CD14-positive monocyte (primary cell): ENCODE measurements around the gene DESI2. TPM values are rescaled to one million over a fixed set of nuclear protein-coding genes. Genes with fewer than 3 reads are reported as not detected.
A peak's percentile ranks its signal among the peaks of the same experiment; 100 is the strongest.

Source experiments
- DNase-seq, 3 donors: peaks; one replicate each; pipeline ENCODE4 v3.0.0-alpha.2; 2011 to 2022
- H2AFZ ChIP-seq: 2 replicates; pipeline ENCODE4 v1.6.0; 2012; ENCODE audit warnings: mild to moderate bottlenecking, low read depth, low read length, inconsistent platforms; ENCODE audit not compliant: insufficient read depth, poor library complexity, severe bottlenecking
- H3K27ac ChIP-seq, 2 donors: 1 replicate in 1 of 2; 2 replicates in 1 of 2; pipeline ENCODE4 v1.5.1; 2012 to 2013; ENCODE audit warnings: low read length in 2 of 2, control low read depth in 1 of 2, inconsistent platforms in 1 of 2, low read depth in 1 of 2, mild to moderate bottlenecking in 1 of 2
- H3K27me3 ChIP-seq, 2 donors: one replicate each; pipeline versions ENCODE4 v1.6.0 to v1.6.1; 2011 to 2013; ENCODE audit warnings: low read length in 2 of 2; ENCODE audit not compliant: control insufficient read depth in 2 of 2, insufficient read depth in 2 of 2
- H3K36me3 ChIP-seq, 2 donors: replicated peaks in 1 of 2; 1 replicate in 1 of 2; 2 replicates in 1 of 2; pipeline versions ENCODE4 v1.5.1 to v1.6.1; 2012 to 2013; ENCODE audit warnings: low read length in 2 of 2, control low read depth in 1 of 2, inconsistent platforms in 1 of 2, mild to moderate bottlenecking in 1 of 2; ENCODE audit not compliant: insufficient read depth in 2 of 2, control insufficient read depth in 1 of 2
- H3K4me1 ChIP-seq, 2 donors: 1 replicate in 1 of 2; 2 replicates in 1 of 2; pipeline versions ENCODE4 v1.5.1 to v1.6.1; 2012 to 2013; ENCODE audit warnings: low read length in 2 of 2, control low read depth in 1 of 2, inconsistent platforms in 1 of 2, mild to moderate bottlenecking in 1 of 2, moderate library complexity in 1 of 2; ENCODE audit not compliant: insufficient read depth in 2 of 2, control insufficient read depth in 1 of 2
- H3K4me2 ChIP-seq: replicated peaks from 2 replicates; pipeline ENCODE3; 2012; ENCODE audit warnings: low read length, moderate library complexity, mild to moderate bottlenecking; ENCODE audit not compliant: poor library complexity, severe bottlenecking; ENCODE audit errors: extremely low read depth
- H3K4me3 ChIP-seq, 3 experiments: fragments of 200-600 bp in 1 of 3; sonication (generic) in 1 of 3; replicated peaks in 1 of 3; 1 replicate in 2 of 3; 2 replicates in 1 of 3; pipeline ENCODE4 v1.5.1; 2011 to 2013; ENCODE audit warnings: low read length in 3 of 3, mild to moderate bottlenecking in 3 of 3, control low read depth in 2 of 3, low read depth in 2 of 3, inconsistent platforms in 1 of 3, moderate library complexity in 1 of 3
- H3K79me2 ChIP-seq: 2 replicates; pipeline ENCODE4 v1.6.0; 2012; ENCODE audit warnings: mild to moderate bottlenecking, control low read depth, inconsistent platforms, low read length, moderate library complexity; ENCODE audit not compliant: insufficient read depth
- H3K9ac ChIP-seq: 2 replicates; pipeline ENCODE4 v1.6.0; 2017; ENCODE audit warnings: low read length, mild to moderate bottlenecking; ENCODE audit not compliant: insufficient read depth, poor library complexity, severe bottlenecking
- H3K9me3 ChIP-seq, 2 donors: replicated peaks in 1 of 2; 1 replicate in 1 of 2; 2 replicates in 1 of 2; pipeline versions ENCODE4 v1.5.1 to v1.6.1; 2012 to 2013; ENCODE audit warnings: low read length in 2 of 2, control low read depth in 1 of 2; ENCODE audit not compliant: control insufficient read depth in 1 of 2, insufficient read depth in 1 of 2
- H4K20me1 ChIP-seq: 2 replicates; pipeline ENCODE4 v1.6.0; 2012; ENCODE audit warnings: mild to moderate bottlenecking, low read length, control low read depth, moderate library complexity; ENCODE audit not compliant: insufficient read depth
- H3K27ac Mint-ChIP-seq, 7 donors: one replicate each; pipeline ENCODE4 v1.8.0; 2020; ENCODE audit warnings: mild to moderate bottlenecking in 7 of 7, mixed read lengths in 7 of 7, moderate library complexity in 6 of 7, inconsistent platforms in 2 of 7
- H3K27me3 Mint-ChIP-seq, 3 donors: one replicate each; pipeline ENCODE4 v1.8.0; 2021 to 2022; ENCODE audit warnings: low read depth in 3 of 3, mild to moderate bottlenecking in 3 of 3, mixed read lengths in 3 of 3, moderate library complexity in 3 of 3, inconsistent platforms in 1 of 3
- H3K36me3 Mint-ChIP-seq, 2 donors: one replicate each; pipeline ENCODE4 v1.8.0; 2020; ENCODE audit warnings: mixed read lengths in 2 of 2, inconsistent platforms in 1 of 2, mild to moderate bottlenecking in 1 of 2
- H3K4me1 Mint-ChIP-seq: one replicate; pipeline ENCODE4 v1.8.0; 2020; ENCODE audit warnings: mild to moderate bottlenecking, mixed read lengths
- H3K4me3 Mint-ChIP-seq, 2 donors: one replicate each; pipeline ENCODE4 v1.8.0; 2020; ENCODE audit warnings: mild to moderate bottlenecking in 2 of 2, mixed read lengths in 2 of 2, moderate library complexity in 1 of 2
- H3K9me3 Mint-ChIP-seq, 7 donors: one replicate each; pipeline ENCODE4 v1.8.0; 2020 to 2022; ENCODE audit warnings: mixed read lengths in 7 of 7, mild to moderate bottlenecking in 6 of 7, moderate library complexity in 6 of 7, inconsistent platforms in 2 of 7
- WGBS: methylation state at CpG from one replicate; pipeline ENCODE4 v1.1.5; 2013; ENCODE audit warnings: missing lambda C conversion rate; ENCODE audit not compliant: insufficient coverage; 5-methylcytosine and 5-hydroxymethylcytosine counted together
- intact Hi-C, 2 donors: fragments of 100-400 bp; cut with micrococcal nuclease; formaldehyde crosslinking; loops; one replicate each; pipeline versions ENCODE4 v1.15.0 to v1.15.1; 2023
- polyA plus RNA-seq, 3 donors: library from polyadenylated mRNA; depleted of rRNA in 1 of 3; unstranded in 2 of 3; stranded (reverse) in 1 of 3; fragments of 300-500 nt in 2 of 3; fragments of >200 nt in 1 of 3; fragmentation: Illumina TruSeq in 2 of 3; gene quantifications; 1 replicate in 2 of 3; 2 replicates in 1 of 3; pipeline ENCODE4 v1.2.3, GENCODE V29; 2012 to 2021
- TF ChIP-seq, protein P1 (sequence below): fragments of 200-600 bp; IDR thresholded peaks from one replicate; pipeline ENCODE4 v1.8.0; 2022; ENCODE audit warnings: antibody characterized with exemption, mild to moderate bottlenecking

The DESI2 gene
- polyA plus RNA-seq, 3 donors, result 10.5 to 12.0 (median 11.2) TPM

DNA sequence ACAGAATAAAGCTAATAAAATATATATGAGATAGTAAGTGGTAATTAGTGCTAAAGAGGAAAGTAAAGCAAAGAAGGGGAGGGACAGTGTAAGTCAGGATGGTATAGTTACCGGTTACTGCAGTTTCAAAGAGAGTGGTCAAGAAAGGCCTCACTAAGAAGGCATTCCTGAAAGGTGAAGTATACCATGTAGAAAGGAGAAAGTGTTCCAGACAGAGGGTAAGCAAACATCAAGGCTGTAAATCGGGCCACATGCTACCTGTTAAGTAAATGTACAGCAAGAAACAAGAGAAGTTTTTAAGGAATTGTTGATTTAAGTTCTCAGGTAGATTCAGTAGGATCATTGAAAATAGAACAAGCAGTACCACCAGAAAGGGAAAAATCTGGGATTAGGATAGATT lies 9.7 kb downstream of the DESI2 start:
- H3K9me3 ChIP-seq, result no peaks in the 10 kb centered on the region
- intact Hi-C loops, result no loop called here
- DNase-seq, result no peak
- H3K4me3 Mint-ChIP-seq, result no peak overlapping the region
- H3K4me3 ChIP-seq, result no peak overlapping the region
- no peak overlapping the region for H3K9ac ChIP-seq
- H3K9me3 Mint-ChIP-seq, result peaks cover 0 to 3% (median 2%) of the 10 kb centered on the region in 7 donors
- H3K4me1 Mint-ChIP-seq, result peaks cover 12% of the 10 kb centered on the region
- TF ChIP-seq, protein P1, sequence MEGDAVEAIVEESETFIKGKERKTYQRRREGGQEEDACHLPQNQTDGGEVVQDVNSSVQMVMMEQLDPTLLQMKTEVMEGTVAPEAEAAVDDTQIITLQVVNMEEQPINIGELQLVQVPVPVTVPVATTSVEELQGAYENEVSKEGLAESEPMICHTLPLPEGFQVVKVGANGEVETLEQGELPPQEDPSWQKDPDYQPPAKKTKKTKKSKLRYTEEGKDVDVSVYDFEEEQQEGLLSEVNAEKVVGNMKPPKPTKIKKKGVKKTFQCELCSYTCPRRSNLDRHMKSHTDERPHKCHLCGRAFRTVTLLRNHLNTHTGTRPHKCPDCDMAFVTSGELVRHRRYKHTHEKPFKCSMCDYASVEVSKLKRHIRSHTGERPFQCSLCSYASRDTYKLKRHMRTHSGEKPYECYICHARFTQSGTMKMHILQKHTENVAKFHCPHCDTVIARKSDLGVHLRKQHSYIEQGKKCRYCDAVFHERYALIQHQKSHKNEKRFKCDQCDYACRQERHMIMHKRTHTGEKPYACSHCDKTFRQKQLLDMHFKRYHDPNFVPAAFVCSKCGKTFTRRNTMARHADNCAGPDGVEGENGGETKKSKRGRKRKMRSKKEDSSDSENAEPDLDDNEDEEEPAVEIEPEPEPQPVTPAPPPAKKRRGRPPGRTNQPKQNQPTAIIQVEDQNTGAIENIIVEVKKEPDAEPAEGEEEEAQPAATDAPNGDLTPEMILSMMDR, result no peak
- peaks cover 22 to 41% of the 10 kb centered on the region in 2 donors for H3K36me3 Mint-ChIP-seq
- H2AFZ ChIP-seq, result no peak overlapping the region
- H3K36me3 ChIP-seq, result peaks cover 7 to 27% of the 10 kb centered on the region in 2 donors
- H3K4me1 ChIP-seq, result peaks cover 0 to 9% of the 10 kb centered on the region in 2 donors
- 100% methylated on average over 2 of the region's 2 CpGs for whole genome bisulfite sequencing
- no peaks in the 10 kb centered on the region for H3K27me3 ChIP-seq
- no peak overlapping the region for H3K27ac ChIP-seq
- peaks cover 88% of the 10 kb centered on the region for H3K79me2 ChIP-seq
- H3K27ac Mint-ChIP-seq, result no peak overlapping the region
- H3K27me3 Mint-ChIP-seq, result peaks cover 0 to 2% (median 0%) of the 10 kb centered on the region in 3 donors
- no peak overlapping the region for H3K4me2 ChIP-seq
- peaks cover 53% of the 10 kb centered on the region for H4K20me1 ChIP-seq

DNA sequence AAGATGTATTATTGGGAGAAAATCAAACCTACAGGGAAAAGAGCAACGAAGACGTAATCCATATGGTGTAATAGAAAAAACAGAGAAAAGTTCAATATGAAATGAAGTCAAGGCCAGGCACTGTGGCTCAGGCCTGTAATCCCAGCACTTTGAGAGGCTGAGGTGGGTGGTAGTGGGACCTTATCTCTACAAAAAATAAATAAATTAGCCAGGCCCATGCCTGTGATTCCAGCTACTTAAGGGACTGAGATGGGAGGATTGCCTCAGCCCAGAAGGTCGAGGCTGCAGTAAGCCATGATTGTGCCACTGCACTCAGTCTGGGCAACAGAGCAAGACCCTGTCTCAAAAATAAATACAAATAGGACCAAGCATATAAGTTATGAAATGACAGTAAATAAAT lies 11.4 kb downstream of the DESI2 start:
- Histone ChIP-seq H3K27ac (no peak overlapping the region), H3K79me2 (peaks cover 85% of the 10 kb centered on the region), H3K4me1 (peaks cover 0 to 9% of the 10 kb centered on the region in 2 donors), H3K36me3 (peaks cover 5 to 14% of the 10 kb centered on the region in 2 donors), H3K4me2 (no peak overlapping the region), H3K9me3 (no peaks in the 10 kb centered on the region), H3K27me3 (no peaks in the 10 kb centered on the region), H3K4me3 (no peak overlapping the region), H2AFZ (no peak overlapping the region), H3K9ac (no peak overlapping the region), H4K20me1 (peaks cover 40% of the 10 kb centered on the region)
- Mint-ChIP-seq H3K36me3 (peaks cover 9 to 27% of the 10 kb centered on the region in 2 donors), H3K4me3 (no peak overlapping the region), H3K27ac (peak overlapping the region in 1 of 7 donors; percentile 55), H3K9me3 (peaks cover 0 to 3% (median 2%) of the 10 kb centered on the region in 7 donors), H3K4me1 (peaks cover 1% of the 10 kb centered on the region), H3K27me3 (peaks cover 0 to 2% (median 0%) of the 10 kb centered on the region in 3 donors)
- intact Hi-C loops, result no loop called here
- WGBS, result 100% methylated on average over 2 of the region's 3 CpGs
- TF ChIP-seq, protein P1, result no peak
- no peak for DNase-seq
